Skeletal muscle tissue (tissue), 4 donors: ENCODE data around the gene ADAMTS3. TPM values are rescaled to one million over a fixed set of nuclear protein-coding genes. Genes with fewer than 3 reads are reported as not detected.

Experiments used
- H3K27ac ChIP-seq: one replicate; pipeline ENCODE4 v1.7.0; 2013; ENCODE audit warnings: mild to moderate bottlenecking, low read depth, low read length, inconsistent platforms
- H3K27me3 ChIP-seq, 3 donors: one replicate each; pipeline ENCODE4 v1.7.0; 2013; ENCODE audit warnings: low read length in 3 of 3; ENCODE audit not compliant: control insufficient read depth in 3 of 3, insufficient read depth in 3 of 3
- H3K36me3 ChIP-seq, 3 donors: one replicate each; pipeline ENCODE4 v1.7.0; 2013; ENCODE audit warnings: low read length in 3 of 3; ENCODE audit not compliant: control insufficient read depth in 3 of 3, insufficient read depth in 3 of 3
- H3K4me1 ChIP-seq, 3 donors: one replicate each; pipeline ENCODE4 v1.7.0; 2013; ENCODE audit warnings: low read length in 3 of 3, mild to moderate bottlenecking in 3 of 3; ENCODE audit not compliant: control insufficient read depth in 3 of 3, insufficient read depth in 3 of 3
- H3K4me3 ChIP-seq, 3 donors: one replicate each; pipeline ENCODE4 v1.7.0; 2013; ENCODE audit warnings: low read length in 3 of 3
- H3K9ac ChIP-seq, 3 donors: one replicate each; pipeline ENCODE4 v1.7.0; 2013; ENCODE audit warnings: low read length in 3 of 3, mild to moderate bottlenecking in 3 of 3, moderate library complexity in 2 of 3, low read depth in 1 of 3
- H3K9me3 ChIP-seq, 3 donors: one replicate each; pipeline ENCODE4 v1.7.0; 2013; ENCODE audit warnings: low read length in 3 of 3; ENCODE audit not compliant: control insufficient read depth in 3 of 3
- total RNA-seq: library from RNA; depleted of rRNA; stranded (reverse); fragments of >200 nt; gene quantifications from one replicate; pipeline ENCODE4 v1.2.3, GENCODE V29; 2014
- donor health status: Osteomylitis.

ADAMTS3 gene
- total RNA-seq, result 2.1 TPM

- Histone ChIP-seq H3K4me3 (peak within 1 kb of the TSS; percentile 78 to 87 (median 83)), H3K36me3 (no peaks in the 10 kb centered on the region), H3K9me3 (no peaks in the 10 kb centered on the region), H3K27me3 (peaks cover 0 to 6% (median 0%) of the 10 kb centered on the region in 3 donors), H3K9ac (peak within 1 kb of the TSS; percentile 70 to 82 (median 72)), H3K4me1 (peaks cover 2 to 5% (median 4%) of the 10 kb centered on the region in 3 donors), H3K27ac (peak within 1 kb of the TSS; percentile 70)
These were observed at the start of gene ADAMTS3 for GRCh38 chr4:72568959-72569718. Gene ADAMTS3 (minus strand): TSS chr4:72569221. CDS start chr4:72568762, 459 bp downstream.

- Histone ChIP-seq H3K36me3 (no peaks in the 10 kb centered on the region), H3K9me3 (no peaks in the 10 kb centered on the region), H3K4me3 (no peak overlapping the region), H3K9ac (no peak overlapping the region), H3K4me1 (no peaks in the 10 kb centered on the region), H3K27me3 (no peaks in the 10 kb centered on the region), H3K27ac (no peak overlapping the region)
These were observed 44.9 kb upstream of the ADAMTS3 start for GRCh38 chr4:72613959-72614358.

GRCh38 chr4:72606751-72607150 lies 37.7 kb upstream of the ADAMTS3 start:
- H3K9ac ChIP-seq, result no peak overlapping the region
- no peak overlapping the region for H3K27ac ChIP-seq
- H3K4me3 ChIP-seq, result no peak overlapping the region
- no peaks in the 10 kb centered on the region for H3K4me1 ChIP-seq
- H3K9me3 ChIP-seq, result peaks cover 0 to 3% (median 0%) of the 10 kb centered on the region in 3 donors
- H3K27me3 ChIP-seq, result no peaks in the 10 kb centered on the region
- no peaks in the 10 kb centered on the region for H3K36me3 ChIP-seq

GRCh38 chr4:72604324-72604723 lies 35.3 kb upstream of the ADAMTS3 start:
- Histone ChIP-seq H3K4me1 (no peaks in the 10 kb centered on the region), H3K36me3 (no peaks in the 10 kb centered on the region), H3K9me3 (peaks cover 0 to 3% (median 0%) of the 10 kb centered on the region in 3 donors), H3K4me3 (no peak overlapping the region), H3K27ac (no peak overlapping the region), H3K27me3 (no peaks in the 10 kb centered on the region), H3K9ac (no peak overlapping the region)

GRCh38 chr4:72602396-72603376 lies 33.7 kb upstream of the ADAMTS3 start:
- no peak overlapping the region for H3K27ac ChIP-seq
- no peaks in the 10 kb centered on the region for H3K27me3 ChIP-seq

GRCh38 chr4:72591547-72592454 lies 22.8 kb upstream of the ADAMTS3 start:
- Histone ChIP-seq H3K36me3 (no peaks in the 10 kb centered on the region), H3K27ac (no peak overlapping the region), H3K9ac (no peak overlapping the region), H3K27me3 (no peaks in the 10 kb centered on the region), H3K4me3 (no peak overlapping the region), H3K9me3 (no peaks in the 10 kb centered on the region), H3K4me1 (no peaks in the 10 kb centered on the region)

More at GRCh38 chr4:72602396-72603376, 33.7 kb upstream of the ADAMTS3 start:
- Histone ChIP-seq H3K9ac (no peak overlapping the region), H3K4me1 (no peaks in the 10 kb centered on the region), H3K4me3 (no peak overlapping the region), H3K36me3 (no peaks in the 10 kb centered on the region), H3K9me3 (peaks cover 0 to 3% (median 0%) of the 10 kb centered on the region in 3 donors)

- no peaks in the 10 kb centered on the region for H3K27me3 ChIP-seq
- no peak overlapping the region for H3K9ac ChIP-seq
- H3K27ac ChIP-seq, result no peak overlapping the region
- no peaks in the 10 kb centered on the region for H3K4me1 ChIP-seq
- no peaks in the 10 kb centered on the region for H3K36me3 ChIP-seq
- H3K4me3 ChIP-seq, result no peak overlapping the region
- no peaks in the 10 kb centered on the region for H3K9me3 ChIP-seq
These were observed 18.3 kb upstream of the ADAMTS3 start for GRCh38 chr4:72587334-72587733.

- Histone ChIP-seq H3K36me3 (no peaks in the 10 kb centered on the region), H3K9me3 (no peaks in the 10 kb centered on the region), H3K9ac (no peak overlapping the region), H3K27me3 (no peaks in the 10 kb centered on the region), H3K4me3 (no peak overlapping the region), H3K4me1 (no peaks in the 10 kb centered on the region), H3K27ac (no peak overlapping the region)
These were observed 13.8 kb upstream of the ADAMTS3 start for GRCh38 chr4:72582853-72583252.

GRCh38 chr4:72577211-72577610 lies 8.2 kb upstream of the ADAMTS3 start:
- H3K27me3 ChIP-seq, result no peaks in the 10 kb centered on the region
- no peak overlapping the region for H3K9ac ChIP-seq
- no peak overlapping the region for H3K4me3 ChIP-seq

More at GRCh38 chr4:72577211-72577610, 8.2 kb upstream of the ADAMTS3 start:
- no peaks in the 10 kb centered on the region for H3K4me1 ChIP-seq
- H3K9me3 ChIP-seq, result no peaks in the 10 kb centered on the region
- no peaks in the 10 kb centered on the region for H3K36me3 ChIP-seq
- no peak overlapping the region for H3K27ac ChIP-seq
